Coronary artery (tissue), 2 donors: ENCODE data around the gene TSR1.

Experiments used
- DNase-seq: peaks from one replicate; pipeline ENCODE4 v3.0.0-alpha.2; 2017; ENCODE audit warnings: low spot score
- H3K27ac ChIP-seq, 2 donors: fragments of 200-600 bp; sonication (generic); one replicate each; pipeline ENCODE4 v1.5.1; 2016 to 2019
- H3K4me3 ChIP-seq: fragments of 200-600 bp; sonication (generic); 2 replicates; pipeline ENCODE4 v1.5.1; 2016; ENCODE audit warnings: mild to moderate bottlenecking, moderate library complexity
- CTCF ChIP-seq: fragments of 200-600 bp; sonication (generic); IDR thresholded peaks from one replicate; pipeline ENCODE4 v1.5.1; 2019; ENCODE audit warnings: antibody characterized with exemption

Gene TSR1

GRCh38 chr17:2368359-2368758 lies 32.1 kb upstream of the TSR1 start:
- no peak for TF ChIP-seq CTCF
- no peak for DNase-seq
- Histone ChIP-seq H3K27ac (no peak overlapping the region), H3K4me3 (no peak overlapping the region)

GRCh38 chr17:2366747-2367494 lies 30.7 kb upstream of the TSR1 start:
- Histone ChIP-seq H3K4me3 (no peak overlapping the region), H3K27ac (no peak overlapping the region)
- TF ChIP-seq CTCF: no peak
- no peak for DNase-seq

GRCh38 chr17:2365132-2365531 lies 28.9 kb upstream of the TSR1 start:
- DNase-seq: no peak
- no peak overlapping the region for H3K4me3 ChIP-seq
- no peak for TF ChIP-seq CTCF
- H3K27ac ChIP-seq: no peak overlapping the region

- DNase-seq: no peak
- TF ChIP-seq CTCF: no peak
- H3K4me3 ChIP-seq: no peak overlapping the region
- no peak overlapping the region for H3K27ac ChIP-seq
These were observed 28.5 kb upstream of the TSR1 start for GRCh38 chr17:2364763-2365116.

GRCh38 chr17:2363851-2364762 lies 27.9 kb upstream of the TSR1 start:
- DNase-seq: no peak
- H3K4me3 ChIP-seq: no peak overlapping the region
- H3K27ac ChIP-seq: no peak overlapping the region
- no peak for TF ChIP-seq CTCF

- DNase-seq: no peak
- H3K4me3 ChIP-seq: no peak overlapping the region
- no peak overlapping the region for H3K27ac ChIP-seq
- no peak for TF ChIP-seq CTCF
These were observed 27.1 kb upstream of the TSR1 start for GRCh38 chr17:2363318-2363717.
